ENCODE results near the gene F13B. TPM values are rescaled to one million over a fixed set of nuclear protein-coding genes. Genes with fewer than 3 reads are reported as not detected.
"Not testable (repeated sequence)": the region's sequence is repeated elsewhere in the genome, so short reads cannot be mapped to it uniquely, and the experiment has no call there.

F13B gene
- total RNA-seq, 4 donors from 2014 or later = not detected

DNA sequence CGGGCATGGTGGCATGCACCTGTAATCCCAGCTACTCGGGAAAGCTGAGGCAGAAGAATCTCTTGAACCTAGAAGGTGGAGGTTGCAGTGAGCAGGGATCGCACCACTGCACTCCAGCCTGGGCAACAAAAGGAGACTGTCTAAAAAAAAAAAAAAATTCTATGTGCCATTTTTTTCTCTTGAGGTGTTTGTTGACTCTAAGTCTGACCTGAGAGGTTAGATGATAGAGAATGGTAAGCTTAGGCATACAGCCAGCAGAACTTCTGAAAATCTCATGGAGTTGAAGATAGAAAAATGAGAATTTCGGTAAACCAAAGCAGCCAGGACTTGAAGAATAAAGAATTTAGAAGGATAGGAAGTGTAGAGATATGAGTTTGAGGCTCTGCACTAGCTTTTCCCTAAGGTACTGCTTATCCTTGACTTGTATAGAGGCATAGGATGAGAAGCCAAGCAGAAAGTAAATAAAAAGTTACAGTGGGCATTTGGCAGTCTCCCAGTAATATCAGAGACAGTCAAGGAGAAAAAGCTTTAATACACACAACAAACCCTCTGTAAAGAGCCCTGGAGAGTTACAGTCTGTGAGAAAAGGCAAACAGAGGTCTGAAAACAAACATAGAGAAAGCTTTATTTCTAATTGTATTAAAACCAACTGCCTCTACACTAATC lies 24.3 kb downstream of the F13B start:
- Histone ChIP-seq H3K4me3 (no peak overlapping the region), H3K27ac (no peak overlapping the region), H3K4me1 (no peaks in the 10 kb centered on the region), H3K36me3 (no peaks in the 10 kb centered on the region), H3K9me3 (no peaks in the 10 kb centered on the region), H3K27me3 (no peaks in the 10 kb centered on the region)
- TF ChIP-seq, protein P1, sequence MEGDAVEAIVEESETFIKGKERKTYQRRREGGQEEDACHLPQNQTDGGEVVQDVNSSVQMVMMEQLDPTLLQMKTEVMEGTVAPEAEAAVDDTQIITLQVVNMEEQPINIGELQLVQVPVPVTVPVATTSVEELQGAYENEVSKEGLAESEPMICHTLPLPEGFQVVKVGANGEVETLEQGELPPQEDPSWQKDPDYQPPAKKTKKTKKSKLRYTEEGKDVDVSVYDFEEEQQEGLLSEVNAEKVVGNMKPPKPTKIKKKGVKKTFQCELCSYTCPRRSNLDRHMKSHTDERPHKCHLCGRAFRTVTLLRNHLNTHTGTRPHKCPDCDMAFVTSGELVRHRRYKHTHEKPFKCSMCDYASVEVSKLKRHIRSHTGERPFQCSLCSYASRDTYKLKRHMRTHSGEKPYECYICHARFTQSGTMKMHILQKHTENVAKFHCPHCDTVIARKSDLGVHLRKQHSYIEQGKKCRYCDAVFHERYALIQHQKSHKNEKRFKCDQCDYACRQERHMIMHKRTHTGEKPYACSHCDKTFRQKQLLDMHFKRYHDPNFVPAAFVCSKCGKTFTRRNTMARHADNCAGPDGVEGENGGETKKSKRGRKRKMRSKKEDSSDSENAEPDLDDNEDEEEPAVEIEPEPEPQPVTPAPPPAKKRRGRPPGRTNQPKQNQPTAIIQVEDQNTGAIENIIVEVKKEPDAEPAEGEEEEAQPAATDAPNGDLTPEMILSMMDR (IDR thresholded peaks at IDR 0.05) = no peak
- TF ChIP-seq EP300 (IDR thresholded peaks at IDR 0.05; ENCODE audit: low read depth) = no peak
- TF ChIP-seq POLR2A (IDR thresholded peaks at IDR 0.05) = no peak
- no peak for TF ChIP-seq POLR2AphosphoS5 (IDR thresholded peaks at IDR 0.05)
- intact Hi-C loops (cut with DNase I; ENCODE audit: low total_unique reads) = no loop called here
- whole genome bisulfite sequencing, 2 donors (ENCODE audit: low coverage in 1 of 2) = 71 to 88% methylated on average over 3 to 4 of the region's 4 CpGs
- no peak for DNase-seq
- in situ Hi-C loops (cut with MboI; ENCODE audit: low pct_ligation_motif_present in 1 of 4, low pct_unique_long_range_greater_than_20kb in 1 of 4, low sequenced_read_pairs in 3 of 4) = no loop called here

DNA sequence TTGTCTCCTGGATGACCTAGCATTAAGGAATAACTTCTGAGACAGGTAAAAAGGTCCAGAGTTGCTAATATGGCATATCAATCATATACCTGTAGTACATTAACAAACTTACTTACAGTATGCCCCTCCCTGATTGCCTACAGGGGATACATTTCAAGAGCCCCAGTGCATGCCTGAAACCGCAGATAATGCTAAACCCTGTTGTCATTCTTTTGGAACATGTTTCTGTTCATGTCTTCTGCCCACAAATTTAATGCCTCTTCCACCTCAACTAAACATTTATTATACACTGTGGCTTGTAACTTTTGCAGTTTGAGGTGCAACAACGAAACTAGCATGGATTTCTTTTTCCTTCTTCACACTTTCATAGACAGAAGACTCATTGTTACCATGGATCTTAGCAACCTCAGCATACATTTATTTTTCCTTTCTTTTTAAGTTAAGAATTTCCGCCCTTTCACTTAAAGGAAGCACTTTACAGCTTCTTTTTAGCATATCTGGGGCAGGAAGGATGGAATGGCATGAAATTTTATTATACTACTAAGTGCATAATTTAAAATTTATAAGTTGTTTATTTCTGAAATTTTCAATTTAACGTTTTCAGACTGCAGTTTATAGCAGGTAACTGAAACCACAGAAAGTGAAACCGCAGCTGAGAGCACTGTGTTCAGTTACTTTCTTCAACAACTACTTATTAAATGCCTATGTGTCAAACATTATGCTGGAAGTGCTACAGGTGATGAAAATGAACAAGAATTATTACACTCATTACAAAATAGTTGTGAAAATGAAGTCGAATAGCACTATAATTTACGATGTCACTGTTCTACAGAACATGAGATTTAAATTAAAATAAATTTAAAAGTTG lies 25.3 kb downstream of the F13B start:
- no peak for DNase-seq
- intact Hi-C loops (cut with DNase I; ENCODE audit: low total_unique reads) = no loop called here
- TF ChIP-seq, protein P1 (IDR thresholded peaks at IDR 0.05) = no peak
- in situ Hi-C loops (cut with MboI; ENCODE audit: low pct_ligation_motif_present in 1 of 4, low pct_unique_long_range_greater_than_20kb in 1 of 4, low sequenced_read_pairs in 3 of 4) = no loop called here
- 43 to 57% methylated on average over 7 of the region's 7 CpGs for WGBS, 2 donors (ENCODE audit: low coverage in 1 of 2)
- no peak overlapping the region for H3K27ac ChIP-seq
- H3K4me1 ChIP-seq = no peaks in the 10 kb centered on the region
- no peaks in the 10 kb centered on the region for H3K36me3 ChIP-seq
- H3K9me3 ChIP-seq = no peaks in the 10 kb centered on the region
- no peaks in the 10 kb centered on the region for H3K27me3 ChIP-seq
- no peak overlapping the region for H3K4me3 ChIP-seq

DNA sequence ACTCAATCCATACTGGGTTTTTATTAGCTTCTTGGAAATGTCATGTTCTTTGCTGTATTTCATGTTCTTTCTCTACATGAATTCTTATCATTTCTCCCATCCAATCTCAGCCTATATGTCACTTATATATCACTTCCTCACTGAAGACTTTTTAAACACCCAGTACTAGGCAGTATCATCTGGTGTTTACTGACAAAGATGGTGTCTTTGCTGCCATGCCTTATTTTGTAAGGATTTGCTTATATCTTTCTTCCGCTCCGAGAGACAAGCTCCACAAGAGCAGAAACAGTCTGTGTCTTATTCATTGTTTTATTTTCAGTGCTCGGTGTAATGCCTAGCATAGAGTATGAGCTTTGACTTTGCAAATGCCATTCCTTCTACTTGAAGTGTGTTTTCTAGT lies 30.2 kb downstream of the F13B start:
- H3K27ac ChIP-seq = no peak overlapping the region
- intact Hi-C loops (cut with DNase I; ENCODE audit: low total_unique reads) (no loop called here), in situ Hi-C loops (cut with MboI; ENCODE audit: low pct_ligation_motif_present in 1 of 4, low pct_unique_long_range_greater_than_20kb in 1 of 4, low sequenced_read_pairs in 3 of 4) (no loop called here)
- TF ChIP-seq POLR2AphosphoS5 (IDR thresholded peaks at IDR 0.05) = no peak
- no peak for TF ChIP-seq POLR2A (IDR thresholded peaks at IDR 0.05)
- TF ChIP-seq, protein P1 (IDR thresholded peaks at IDR 0.05) = no peak
- TF ChIP-seq EP300 (IDR thresholded peaks at IDR 0.05; ENCODE audit: low read depth) = no peak
- DNase-seq = no peak
- no peaks in the 10 kb centered on the region for H3K4me1 ChIP-seq
- H3K27me3 ChIP-seq = no peaks in the 10 kb centered on the region
- WGBS, 2 donors (ENCODE audit: low coverage in 1 of 2) = 89 to 93% methylated on average over 3 of the region's 3 CpGs
- no peaks in the 10 kb centered on the region for H3K36me3 ChIP-seq
- H3K9me3 ChIP-seq = no peaks in the 10 kb centered on the region
- no peak overlapping the region for H3K4me3 ChIP-seq

DNA sequence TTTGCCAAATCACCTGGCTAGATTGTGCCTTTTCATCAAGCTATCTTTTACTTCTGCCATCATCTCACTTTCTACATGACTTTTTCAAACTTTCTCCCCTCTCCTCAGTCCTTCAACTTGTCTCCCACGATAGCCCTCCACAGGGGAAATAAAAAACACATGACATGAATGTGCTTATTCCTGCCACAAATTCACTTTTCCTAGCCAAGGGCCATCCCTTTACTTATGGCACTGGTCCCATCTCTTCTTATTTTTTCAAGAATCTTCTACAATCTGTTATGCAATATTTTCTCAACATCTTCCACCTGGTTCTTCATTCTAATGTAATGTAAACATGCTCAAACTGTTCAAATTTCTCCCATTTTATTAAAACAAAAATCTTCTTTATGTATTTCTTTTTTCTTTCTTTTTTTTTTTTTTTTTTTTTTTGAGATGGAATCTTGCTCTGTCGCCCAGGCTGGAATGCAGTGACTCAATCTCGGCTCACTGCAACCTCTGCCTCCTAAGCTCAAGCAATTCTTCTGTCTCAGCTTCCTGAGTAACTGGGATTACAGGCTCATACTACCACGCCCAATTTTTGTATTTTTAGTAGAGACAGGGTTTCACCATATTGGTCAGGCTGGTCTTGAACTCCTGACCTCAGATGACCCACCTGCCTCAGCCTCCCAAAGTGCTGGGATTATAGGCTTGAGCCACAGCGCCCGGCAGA lies 32.3 kb downstream of the F13B start:
- H3K4me3 ChIP-seq; H3K27ac ChIP-seq; DNase-seq; intact Hi-C loops (cut with DNase I; ENCODE audit: low total_unique reads); H3K4me1 ChIP-seq; in situ Hi-C loops (cut with MboI; ENCODE audit: low pct_ligation_motif_present in 1 of 4, low pct_unique_long_range_greater_than_20kb in 1 of 4, low sequenced_read_pairs in 3 of 4); H3K9me3 ChIP-seq; H3K27me3 ChIP-seq; H3K36me3 ChIP-seq: not testable (repeated sequence)
- 77 to 80% methylated on average over 3 to 6 of the region's 6 CpGs for WGBS, 2 donors (ENCODE audit: low coverage in 1 of 2)
